Left ventricle myocardium superior (tissue), 1 donor: Measurements from ENCODE around the gene ESYT3. TPM values are rescaled to one million over a fixed set of nuclear protein-coding genes. Genes with fewer than 3 reads are reported as not detected.
"Not testable (repeated sequence)": the region's sequence is repeated elsewhere in the genome, so short reads cannot be mapped to it uniquely, and the experiment has no call there.

Source experiments
- ATAC-seq: fragments of 200-7000 bp; cut with Tn5 transposase; one replicate; pipeline ENCODE4 v1.9.1; 2020; ENCODE audit warnings: mild to moderate bottlenecking, moderate library complexity
- DNase-seq: peaks from one replicate; pipeline ENCODE4 v3.0.0-alpha.2; 2020
- intact Hi-C: fragments of 100-400 bp; cut with micrococcal nuclease; formaldehyde crosslinking; loops from one replicate; pipeline ENCODE4 v1.11.0; 2022
- total RNA-seq: library from RNA; stranded (reverse); fragmentation: NEBNext Ultra II Directional; extraction: Animal tissue kit (Norgen Biotek cat#: 25700); gene quantifications from one replicate; pipeline ENCODE4 v1.2.1, GENCODE V29; 2021
- donor health status: DM: no; HTN: yes; CAD: no; lungs with severe emphysema.

ESYT3 gene
- total RNA-seq, 1 donor from 2014 or later: 1.2 TPM

- ATAC-seq: peak; percentile 88
- intact Hi-C loops: no loop called here
Measured at GRCh38 chr3:138440121-138440521, 5.7 kb downstream of the ESYT3 start.

GRCh38 chr3:138440596-138440995 lies 6.2 kb downstream of the ESYT3 start:
- intact Hi-C loops: no loop called here
- DNase-seq (no peak), ATAC-seq (no peak)

More at GRCh38 chr3:138440121-138440521, 5.7 kb downstream of the ESYT3 start:
- DNase-seq: peak; percentile 79

GRCh38 chr3:138441256-138441655 lies 6.8 kb downstream of the ESYT3 start:
- DNase-seq (no peak), ATAC-seq (no peak)
- intact Hi-C loops: no loop called here

DNA sequence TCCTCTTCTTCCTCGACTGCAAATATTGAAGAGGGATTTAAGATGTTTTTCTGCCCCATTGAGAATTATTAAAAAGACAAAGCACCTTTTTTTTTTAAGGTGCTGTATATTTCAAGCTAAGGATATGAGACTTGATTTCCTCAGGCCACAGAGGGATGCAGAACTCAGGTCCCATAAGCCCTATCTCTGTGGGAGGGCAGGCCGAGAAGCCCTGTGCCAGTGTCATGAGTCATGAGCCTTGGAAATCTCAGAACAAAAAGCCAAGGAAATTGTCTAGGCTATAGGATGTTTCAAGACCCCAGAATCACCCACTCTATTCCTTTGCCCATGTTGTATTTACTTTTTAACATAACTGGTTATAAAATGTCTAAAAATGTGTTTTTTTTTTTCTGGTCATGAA lies 7.3 kb downstream of the ESYT3 start:
- intact Hi-C loops: no loop called here
- ATAC-seq: no peak
- no peak for DNase-seq

GRCh38 chr3:138442433-138442832 lies 8.0 kb downstream of the ESYT3 start:
- no peak for DNase-seq

GRCh38 chr3:138443091-138443490 lies 8.7 kb downstream of the ESYT3 start:
- ATAC-seq (no peak), DNase-seq (no peak)
- intact Hi-C loops: no loop called here

More at GRCh38 chr3:138442433-138442832, 8.0 kb downstream of the ESYT3 start:
- intact Hi-C loops: no loop called here
- ATAC-seq: no peak

- intact Hi-C loops: no loop called here
- DNase-seq (no peak), ATAC-seq (no peak)
Measured at GRCh38 chr3:138443521-138444503, 9.4 kb downstream of the ESYT3 start.

- no peak for DNase-seq
- intact Hi-C loops: no loop called here
Measured at GRCh38 chr3:138445236-138445635, 10.8 kb downstream of the ESYT3 start.

GRCh38 chr3:138445654-138446053 lies 11.2 kb downstream of the ESYT3 start:
- intact Hi-C loops: no loop called here
- no peak for DNase-seq
- no peak for ATAC-seq

More at GRCh38 chr3:138445236-138445635, 10.8 kb downstream of the ESYT3 start:
- no peak for ATAC-seq

DNA sequence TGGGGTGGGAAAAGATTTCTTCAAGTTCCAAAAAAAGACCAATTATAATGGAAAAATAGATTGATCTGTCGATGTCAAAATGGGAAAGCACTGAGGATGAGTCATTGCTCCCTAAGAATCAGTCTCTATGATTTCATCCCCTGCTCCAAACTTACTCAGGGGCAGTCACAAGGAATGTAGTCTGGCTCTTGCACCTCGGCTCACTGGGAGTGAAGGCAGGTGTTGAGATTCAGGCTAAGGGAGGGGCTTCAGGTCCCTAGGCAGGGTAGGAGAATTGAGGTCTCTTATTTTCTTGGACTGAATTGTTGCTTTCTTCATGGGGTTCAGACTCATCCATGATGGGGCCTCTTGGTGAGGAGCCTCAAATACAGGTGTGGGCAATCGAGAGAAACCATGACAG lies 14.2 kb downstream of the ESYT3 start:
- ATAC-seq (no peak), DNase-seq (no peak)
- intact Hi-C loops: no loop called here

GRCh38 chr3:138449490-138449889 lies 15.1 kb downstream of the ESYT3 start:
- intact Hi-C loops: no loop called here
- ATAC-seq: no peak
- DNase-seq: no peak

- ATAC-seq (no peak), DNase-seq (no peak)
- intact Hi-C loops: no loop called here
Measured at GRCh38 chr3:138450181-138450580, 15.8 kb downstream of the ESYT3 start.

- DNase-seq (no peak), ATAC-seq (no peak)
- intact Hi-C loops: no loop called here
Measured at GRCh38 chr3:138450704-138451424, 16.4 kb downstream of the ESYT3 start.

DNA sequence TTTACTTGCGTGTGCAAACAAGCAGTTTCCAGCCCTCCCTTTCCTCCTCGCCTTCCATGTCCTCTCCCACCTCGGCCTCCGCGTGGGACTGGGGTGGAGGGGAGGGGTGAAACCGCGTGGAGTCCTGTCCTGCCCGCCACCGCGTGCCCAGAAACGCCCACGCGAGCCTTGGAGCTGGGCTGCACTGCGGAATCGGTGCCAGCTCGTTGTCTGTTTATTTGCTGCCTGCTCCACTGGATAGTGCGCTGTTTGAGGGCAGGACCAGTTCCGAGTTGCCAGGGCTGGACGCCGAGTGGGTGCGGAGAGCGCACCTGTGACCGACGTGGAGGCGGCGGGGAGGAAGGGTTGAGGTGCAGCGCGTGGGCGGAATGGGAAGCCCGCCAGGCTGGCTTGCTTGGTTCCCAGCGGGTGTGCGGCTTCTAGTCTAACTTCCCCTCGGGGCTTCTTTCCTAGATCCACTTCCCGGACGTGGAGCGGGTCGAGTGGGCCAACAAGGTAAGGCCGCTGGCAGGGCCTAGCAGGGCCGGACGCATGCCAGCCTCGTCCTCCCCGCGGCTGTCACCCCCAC lies 17.3 kb downstream of the ESYT3 start:
- ATAC-seq (no peak), DNase-seq (no peak)
- intact Hi-C loops: no loop called here

DNA sequence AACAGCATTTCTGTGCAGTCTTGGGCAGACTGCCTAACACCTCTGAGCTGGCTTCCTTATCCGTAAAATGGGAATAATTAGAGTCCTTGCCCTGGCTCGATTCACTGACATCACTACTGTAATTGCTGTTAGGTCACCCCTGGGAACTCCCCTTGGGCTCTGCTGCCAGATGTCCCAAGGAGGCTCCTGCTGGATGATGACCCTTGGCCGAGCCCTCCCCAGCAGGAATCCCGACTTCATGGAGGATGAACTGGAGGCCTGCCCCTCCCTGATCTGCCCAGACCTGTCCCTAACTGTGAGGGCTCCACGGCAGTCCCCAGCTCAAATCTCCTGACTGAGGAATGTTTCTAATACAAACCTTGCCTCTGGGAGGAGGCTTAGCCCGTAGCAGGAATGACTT lies 18.0 kb downstream of the ESYT3 start:
- intact Hi-C loops: no loop called here
- DNase-seq (no peak), ATAC-seq (no peak)

DNA sequence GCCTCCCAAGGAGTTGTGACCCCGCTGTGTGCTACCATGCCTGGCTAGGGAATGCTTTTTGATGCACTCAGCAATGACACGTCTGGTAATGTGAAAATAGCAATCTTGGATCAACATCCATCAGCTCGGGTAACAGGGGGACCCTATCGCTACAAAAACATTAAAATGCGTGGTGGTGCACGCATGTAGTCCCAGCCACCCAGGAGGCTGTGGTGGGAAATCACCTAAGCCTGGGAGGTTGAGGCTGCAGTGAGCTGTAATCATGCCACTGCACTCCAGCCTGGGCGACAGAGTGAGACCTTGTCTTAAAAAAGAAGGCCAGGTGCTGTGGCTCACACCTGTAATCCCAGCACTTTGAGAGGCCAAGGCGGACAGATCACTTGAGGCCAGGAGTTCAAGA lies 19.5 kb downstream of the ESYT3 start:
- DNase-seq, intact Hi-C loops, ATAC-seq: not testable (repeated sequence)

DNA sequence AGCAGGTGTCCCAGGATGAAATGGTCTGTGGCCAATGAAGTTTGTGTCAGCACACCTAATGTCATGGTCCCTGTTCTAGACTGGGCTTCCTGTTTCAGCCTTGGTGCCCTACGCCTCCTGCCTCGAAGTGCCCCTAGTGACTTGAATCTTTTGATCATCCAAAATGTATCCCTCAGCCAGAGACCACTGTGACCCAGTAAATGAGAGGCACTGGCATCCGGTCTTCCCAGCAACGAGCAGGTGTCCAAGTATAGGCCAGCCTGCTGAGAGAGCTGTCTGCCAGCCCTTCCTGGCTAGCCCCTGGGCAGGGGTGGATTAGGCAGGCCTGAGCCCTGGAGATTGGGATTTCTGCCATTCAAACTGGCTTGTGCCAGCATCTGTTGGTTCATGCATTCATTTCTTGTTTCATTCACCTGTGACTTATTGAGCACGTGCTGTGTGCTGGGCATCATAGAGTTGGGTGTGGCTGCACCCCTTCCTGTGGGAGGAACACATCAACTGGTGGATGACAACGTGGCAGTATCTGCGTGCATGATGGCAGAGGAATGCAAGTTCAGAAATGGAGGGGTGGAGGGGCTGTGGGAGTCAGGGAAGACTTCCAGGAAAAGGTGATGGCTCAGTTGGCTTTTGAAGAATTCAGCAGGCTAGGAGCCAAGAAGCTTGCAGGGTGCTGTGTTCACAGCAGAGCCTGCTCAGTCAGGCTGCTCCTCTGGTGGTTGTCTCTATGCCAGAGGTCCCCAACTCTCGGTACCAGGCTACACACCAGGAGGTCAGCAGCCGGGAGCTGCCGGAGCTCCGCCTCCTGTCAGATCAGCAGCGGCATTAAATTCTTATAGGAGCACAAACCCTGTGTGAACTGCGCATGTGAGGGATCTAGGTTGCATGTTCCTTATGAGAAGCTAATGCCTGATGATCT lies 21.6 kb downstream of the ESYT3 start:
- ATAC-seq (peak; percentile 8), DNase-seq (no peak)
- intact Hi-C loops: no loop called here

GRCh38 chr3:138456961-138457862 lies 22.8 kb downstream of the ESYT3 start:
- DNase-seq (no peak), ATAC-seq (no peak)
- intact Hi-C loops: no loop called here
